Fibroblast of the aortic adventitia (primary cell): ENCODE results near the gene SON. TPM values are rescaled to one million over a fixed set of nuclear protein-coding genes. Genes with fewer than 3 reads are reported as not detected.

Source experiments
- DNase-seq: peaks from one replicate; pipeline ENCODE4 v3.0.0-alpha.2; 2010; ENCODE audit warnings: low read depth
- H3K4me3 ChIP-seq: 2 replicates; pipeline ENCODE4 v1.5.1; 2011; ENCODE audit warnings: low read depth, mild to moderate bottlenecking, control low read depth, low read length, moderate library complexity
- CTCF ChIP-seq: IDR thresholded peaks from 2 replicates; pipeline ENCODE4 v1.5.1; 2011; ENCODE audit warnings: mild to moderate bottlenecking, low read length, control low read depth, inconsistent platforms; ENCODE audit not compliant: insufficient read depth
- total RNA-seq: library from RNA; depleted of rRNA; stranded (reverse); fragments of >200 nt; gene quantifications from 2 replicates; pipeline ENCODE4 v1.2.3, GENCODE V29; 2012; ENCODE audit warnings: low replicate concordance

Gene SON
- total RNA-seq, 1 donor, result 138 TPM

- TF ChIP-seq CTCF, result no peak
- peak overlapping the region; percentile 75 for H3K4me3 ChIP-seq
- DNase-seq, result no peak
These were observed 1.8 kb downstream of the SON start for GRCh38 chr21:33544451-33545195.

GRCh38 chr21:33546086-33546485 is 3.2 kb downstream of the SON start:
- TF ChIP-seq CTCF, result no peak
- H3K4me3 ChIP-seq, result no peak overlapping the region
- DNase-seq, result no peak

- DNase-seq, result no peak
- H3K4me3 ChIP-seq, result no peak overlapping the region
- no peak for TF ChIP-seq CTCF
These were observed 7.3 kb downstream of the SON start for GRCh38 chr21:33549848-33550771.

GRCh38 chr21:33550772-33551660 is 8.2 kb downstream of the SON start:
- DNase-seq, result no peak
- no peak for TF ChIP-seq CTCF
- no peak overlapping the region for H3K4me3 ChIP-seq

- TF ChIP-seq CTCF, result no peak
- DNase-seq, result no peak
- no peak overlapping the region for H3K4me3 ChIP-seq
These were observed 8.8 kb downstream of the SON start for GRCh38 chr21:33551664-33552063.
